Gastroesophageal sphincter (tissue), 4 donors: ENCODE results near the gene ZBTB3. TPM values are rescaled to one million over a fixed set of nuclear protein-coding genes. Genes with fewer than 3 reads are reported as not detected.
"Not testable (repeated sequence)": the region's sequence is repeated elsewhere in the genome, so short reads cannot be mapped to it uniquely, and the experiment has no call there.

Experiments
- ATAC-seq: fragments of 150-250 bp; one replicate; pipeline ENCODE4 v1.9.1; 2016; ENCODE audit warnings: mild to moderate bottlenecking, moderate library complexity
- H3K27ac ChIP-seq, 4 donors: fragments of 200-600 bp; sonication (generic) in 3 of 4; 1 replicate in 3 of 4; 2 replicates in 1 of 4; pipeline ENCODE4 v1.5.1; 2016 to 2019
- H3K27me3 ChIP-seq: fragments of 200-600 bp; sonication (generic); one replicate; pipeline ENCODE4 v1.5.1; 2019
- H3K36me3 ChIP-seq, 2 donors: fragments of 200-600 bp; sonication (generic); one replicate each; pipeline ENCODE4 v1.5.1; 2019; ENCODE audit warnings: control low read depth in 1 of 2
- H3K4me1 ChIP-seq, 3 donors: fragments of 200-600 bp; sonication (generic); 1 replicate in 2 of 3; 2 replicates in 1 of 3; pipeline ENCODE4 v1.5.1; 2016 to 2019; ENCODE audit warnings: control low read depth in 2 of 3
- H3K4me3 ChIP-seq, 2 donors: fragments of 200-600 bp; sonication (generic); one replicate each; pipeline ENCODE4 v1.5.1; 2019; ENCODE audit warnings: mild to moderate bottlenecking in 1 of 2, moderate library complexity in 1 of 2
- H3K9me3 ChIP-seq, 3 donors: fragments of 200-600 bp; sonication (generic); one replicate each; pipeline ENCODE4 v1.5.1; 2017 to 2019; ENCODE audit warnings: control low read depth in 2 of 3
- EP300 ChIP-seq: sonication (generic); formaldehyde crosslinking; IDR thresholded peaks from one replicate; pipeline ENCODE4 v1.6.1; 2017; ENCODE audit warnings: antibody characterized with exemption, mild to moderate bottlenecking
- POLR2A ChIP-seq, 2 donors: fragments of 450-650 bp; IDR thresholded peaks; one replicate each; pipeline ENCODE4 v1.6.1; 2017; ENCODE audit warnings: antibody characterized with exemption in 2 of 2, mild to moderate bottlenecking in 2 of 2, moderate library complexity in 1 of 2
- POLR2AphosphoS5 ChIP-seq: sonication (generic); formaldehyde crosslinking; IDR thresholded peaks from one replicate; pipeline ENCODE4 v1.6.1; 2017; ENCODE audit warnings: antibody characterized with exemption
- WGBS, 2 donors: methylation state at CpG; one replicate each; pipeline ENCODE4 v1.1.5; 2018; ENCODE audit warnings: low coverage in 1 of 2; 5-methylcytosine and 5-hydroxymethylcytosine counted together
- total RNA-seq, 4 donors: library from RNA; depleted of rRNA; stranded (reverse); fragments of >200 nt; gene quantifications; one replicate each; pipeline ENCODE4 v1.1.0, GENCODE V29; 2016
- TF ChIP-seq, protein P1 (sequence below), 4 experiments: fragments of 200-600 bp in 2 of 4; fragments of 450-650 bp in 2 of 4; sonication (generic) in 1 of 4; IDR thresholded peaks; one replicate each; pipeline ENCODE4 v1.5.1; 2017 to 2019; ENCODE audit warnings: antibody characterized with exemption in 4 of 4, mild to moderate bottlenecking in 2 of 4, moderate library complexity in 2 of 4

The ZBTB3 gene
- total RNA-seq, 4 donors from 2014 or later = 8.8 to 15.8 (median 12.3) TPM

DNA sequence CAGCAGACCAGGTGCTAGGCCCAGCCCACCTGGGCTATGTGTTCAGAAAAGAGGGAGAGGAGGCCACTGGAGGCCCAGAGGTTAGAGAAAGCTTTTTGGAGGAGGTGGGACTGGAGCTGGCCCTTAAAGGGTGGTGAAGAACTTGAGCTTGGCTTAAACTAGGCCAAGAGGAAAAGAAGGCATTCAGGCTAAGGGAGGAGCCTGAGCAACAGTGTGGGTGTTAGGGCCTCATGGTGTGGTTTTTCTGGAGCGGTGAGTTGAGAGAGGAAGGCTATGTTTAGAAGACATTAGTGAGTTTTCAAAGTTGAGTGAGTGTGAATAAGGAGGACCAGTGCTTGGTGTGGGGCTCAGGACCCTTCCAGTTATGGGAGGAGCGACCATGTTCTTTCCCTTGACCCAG, 23.4 kb upstream of the ZBTB3 start:
- no peaks in the 10 kb centered on the region for H3K27me3 ChIP-seq
- no peak for ATAC-seq
- H3K36me3 ChIP-seq = peaks cover 0 to 74% of the 10 kb centered on the region in 2 donors
- no peak overlapping the region for H3K4me3 ChIP-seq
- 83 to 88% methylated on average over 2 of the region's 2 CpGs for WGBS, 2 donors
- H3K4me1 ChIP-seq = peaks cover 0 to 13% (median 0%) of the 10 kb centered on the region in 3 donors
- H3K9me3 ChIP-seq = no peaks in the 10 kb centered on the region
- TF ChIP-seq EP300 = no peak
- no peak for TF ChIP-seq POLR2AphosphoS5
- H3K27ac ChIP-seq = no peak overlapping the region

DNA sequence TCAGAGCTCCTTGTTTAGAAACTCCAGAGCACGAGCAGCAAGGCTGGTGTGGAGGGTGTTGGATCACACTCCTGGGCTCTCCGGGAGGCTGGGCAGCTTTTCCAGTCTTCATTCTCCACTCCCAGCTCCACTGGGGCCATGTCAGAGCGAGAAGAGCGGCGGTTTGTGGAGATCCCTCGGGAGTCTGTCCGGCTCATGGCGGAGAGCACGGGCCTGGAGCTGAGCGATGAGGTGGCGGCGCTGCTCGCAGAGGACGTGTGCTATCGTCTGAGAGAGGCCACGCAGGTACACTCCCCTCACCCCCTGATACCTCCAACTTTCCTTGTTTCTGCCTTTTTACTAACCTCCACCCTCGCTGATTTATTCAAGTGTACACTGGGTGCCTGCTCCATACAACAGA, 21.7 kb upstream of the ZBTB3 start:
- WGBS, 2 donors = 87 to 90% methylated on average over 3 to 5 of the region's 17 CpGs
- Histone ChIP-seq H3K4me3 (no peak overlapping the region), H3K4me1 (peaks cover 0 to 23% (median 7%) of the 10 kb centered on the region in 3 donors), H3K36me3 (peaks cover 0 to 60% of the 10 kb centered on the region in 2 donors), H3K9me3 (no peaks in the 10 kb centered on the region), H3K27ac (no peak overlapping the region), H3K27me3 (no peaks in the 10 kb centered on the region)
- TF ChIP-seq, protein P1, sequence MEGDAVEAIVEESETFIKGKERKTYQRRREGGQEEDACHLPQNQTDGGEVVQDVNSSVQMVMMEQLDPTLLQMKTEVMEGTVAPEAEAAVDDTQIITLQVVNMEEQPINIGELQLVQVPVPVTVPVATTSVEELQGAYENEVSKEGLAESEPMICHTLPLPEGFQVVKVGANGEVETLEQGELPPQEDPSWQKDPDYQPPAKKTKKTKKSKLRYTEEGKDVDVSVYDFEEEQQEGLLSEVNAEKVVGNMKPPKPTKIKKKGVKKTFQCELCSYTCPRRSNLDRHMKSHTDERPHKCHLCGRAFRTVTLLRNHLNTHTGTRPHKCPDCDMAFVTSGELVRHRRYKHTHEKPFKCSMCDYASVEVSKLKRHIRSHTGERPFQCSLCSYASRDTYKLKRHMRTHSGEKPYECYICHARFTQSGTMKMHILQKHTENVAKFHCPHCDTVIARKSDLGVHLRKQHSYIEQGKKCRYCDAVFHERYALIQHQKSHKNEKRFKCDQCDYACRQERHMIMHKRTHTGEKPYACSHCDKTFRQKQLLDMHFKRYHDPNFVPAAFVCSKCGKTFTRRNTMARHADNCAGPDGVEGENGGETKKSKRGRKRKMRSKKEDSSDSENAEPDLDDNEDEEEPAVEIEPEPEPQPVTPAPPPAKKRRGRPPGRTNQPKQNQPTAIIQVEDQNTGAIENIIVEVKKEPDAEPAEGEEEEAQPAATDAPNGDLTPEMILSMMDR (IDR thresholded peaks at IDR 0.05) = no peak
- ATAC-seq = no peak

DNA sequence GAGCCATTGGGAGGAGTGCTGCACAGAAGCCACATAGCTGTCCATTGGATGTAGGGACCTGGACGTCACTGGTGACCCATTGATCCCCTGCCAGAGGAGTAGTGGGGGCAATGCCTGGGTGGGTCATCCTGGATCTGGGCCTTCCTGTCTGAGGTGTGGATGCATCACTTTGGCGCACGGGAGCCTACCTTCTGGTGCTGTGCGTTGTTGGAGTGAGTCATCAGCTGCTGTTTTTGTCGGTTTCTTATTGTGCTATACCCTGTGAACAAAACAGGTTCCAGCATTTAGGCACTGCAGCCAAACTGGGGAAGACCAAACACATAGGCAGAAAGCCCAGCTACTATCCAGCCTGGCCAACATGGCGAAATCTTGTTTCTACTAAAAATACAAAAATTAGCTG, 20.4 kb upstream of the ZBTB3 start:
- Histone ChIP-seq H3K36me3 (peaks cover 0 to 47% of the 10 kb centered on the region in 2 donors), H3K4me3 (no peak overlapping the region), H3K4me1 (peaks cover 0 to 35% (median 18%) of the 10 kb centered on the region in 3 donors), H3K27me3 (no peaks in the 10 kb centered on the region), H3K9me3 (no peaks in the 10 kb centered on the region), H3K27ac (no peak overlapping the region)
- TF ChIP-seq POLR2AphosphoS5 = no peak
- TF ChIP-seq EP300 = no peak
- TF ChIP-seq, protein P1 (IDR thresholded peaks at IDR 0.05) = no peak
- no peak for TF ChIP-seq POLR2A (IDR thresholded peaks at IDR 0.05)
- WGBS, 2 donors = 80% methylated on average over 1 of the region's 6 CpGs; no CpG with 5 or more reads in 1 of the 2 donors
- no peak for ATAC-seq

DNA sequence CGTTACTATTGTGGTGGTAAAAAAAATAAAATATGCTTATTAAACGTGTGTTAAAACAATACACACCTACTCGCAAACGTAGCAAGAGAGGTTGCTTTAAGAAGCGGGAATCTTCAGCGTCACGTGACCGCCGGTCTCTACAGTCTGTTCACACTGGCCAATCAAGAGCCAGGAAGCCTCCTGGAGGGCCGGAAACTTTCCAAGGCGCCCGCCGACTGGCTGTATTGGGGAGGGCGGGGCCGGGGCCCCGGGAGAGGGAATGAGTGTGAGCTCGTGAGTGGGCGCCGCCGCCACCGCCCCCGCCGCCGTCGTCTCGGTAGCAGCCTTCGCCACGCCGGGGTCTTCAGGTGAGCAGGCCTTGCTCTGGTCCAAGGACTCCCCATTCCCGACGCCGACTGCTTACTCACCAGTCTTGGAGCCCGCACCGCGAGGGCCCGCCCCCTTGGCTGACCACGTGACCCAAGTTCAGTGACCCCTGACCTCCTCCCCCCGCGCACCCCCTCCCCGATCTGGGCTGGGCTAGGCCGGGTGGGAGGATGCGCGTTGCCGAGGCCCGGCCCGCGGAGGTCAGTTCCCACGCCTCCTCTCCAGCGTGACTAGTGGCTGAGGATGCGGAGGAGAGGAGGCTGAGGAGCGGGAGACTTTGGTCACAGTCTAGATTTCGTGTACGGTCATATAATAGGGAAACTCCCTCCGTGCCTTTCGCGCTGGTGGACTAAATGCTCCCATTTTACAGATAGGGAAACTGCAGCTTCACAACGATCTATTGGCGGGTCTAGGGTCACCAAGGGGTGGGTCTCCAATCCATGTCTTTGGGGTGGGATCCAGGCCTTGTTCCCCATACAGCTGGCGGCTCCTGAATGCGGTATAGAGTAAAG, 17.4 kb upstream of the ZBTB3 start, which contains the start of gene TAF6L:
Gene TAF6L, plus strand, starts transcription at position 253 of the 878 bp plus-strand sequence. CDS start 4,388 bp downstream, outside the sequence.
- Histone ChIP-seq H3K4me3 (peak within 1 kb of the TSS; percentile 37 to 75), H3K27me3 (no peaks in the 10 kb centered on the region), H3K9me3 (no peaks in the 10 kb centered on the region), H3K27ac (peak within 1 kb of the TSS; percentile 82 to 98 (median 98)), H3K36me3 (peaks cover 0 to 41% of the 10 kb centered on the region in 2 donors), H3K4me1 (peaks cover 0 to 39% (median 18%) of the 10 kb centered on the region in 3 donors)
- no peak for TF ChIP-seq EP300
- TF ChIP-seq POLR2AphosphoS5 = peak; percentile 60
- TF ChIP-seq POLR2A (IDR thresholded peaks at IDR 0.05) = peak; percentile 9 to 30
- 1 to 4% methylated on average over 22 to 23 of the region's 60 CpGs for whole genome bisulfite sequencing, 2 donors
- peak; percentile 99 for ATAC-seq

DNA sequence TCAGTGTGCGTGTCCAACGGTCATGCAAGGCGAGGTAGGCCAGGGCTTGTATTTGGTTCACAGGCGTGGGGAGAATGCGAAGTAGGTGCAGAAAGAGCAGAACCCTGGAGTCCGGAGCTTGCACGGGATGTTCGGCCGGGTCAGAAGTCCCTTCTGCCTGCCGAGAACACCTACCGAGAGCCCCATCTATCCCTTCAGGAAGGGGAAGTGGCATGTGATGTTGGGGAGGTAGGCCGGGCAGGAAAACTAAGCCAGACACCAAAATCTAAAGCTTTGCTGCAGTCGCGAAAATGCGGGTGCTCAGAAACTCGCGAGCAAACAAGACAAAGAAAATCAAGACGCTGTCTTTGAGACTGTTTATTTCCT, 16.8 kb upstream of the ZBTB3 start:
- TF ChIP-seq, protein P1 (IDR thresholded peaks at IDR 0.05) = no peak
- TF ChIP-seq POLR2AphosphoS5 (no peak), POLR2A (IDR thresholded peaks at IDR 0.05) (no peak), EP300 (no peak)
- 0% methylated on average over 8 of the region's 18 CpGs; no CpG with 5 or more reads in 1 of the 2 donors for WGBS, 2 donors
- ATAC-seq = peak; percentile 13

DNA sequence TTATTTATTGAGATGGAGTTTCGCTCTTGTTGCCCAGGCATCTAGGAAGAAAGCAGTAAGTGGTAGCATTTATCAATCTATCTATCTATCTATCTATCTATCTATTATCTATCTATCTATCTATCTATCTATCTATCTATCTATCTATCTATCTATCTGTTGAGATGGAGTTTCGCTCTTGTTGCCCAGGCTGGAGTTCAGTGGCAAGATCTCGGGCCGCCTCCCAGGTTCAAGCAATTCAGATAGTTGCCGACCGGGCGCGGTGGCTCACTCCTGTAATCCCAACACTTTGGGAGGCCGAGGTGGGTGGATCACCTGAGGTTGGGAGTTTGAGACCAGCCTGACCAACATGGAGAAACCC, 6.9 kb upstream of the ZBTB3 start:
- H3K27me3 ChIP-seq, ATAC-seq, H3K9me3 ChIP-seq: not testable (repeated sequence)
- Histone ChIP-seq H3K36me3 (peaks cover 0 to 30% of the 10 kb centered on the region in 2 donors), H3K27ac (peak overlapping the region; percentile 41 to 91 (median 87)), H3K4me1 (peaks cover 4 to 31% (median 11%) of the 10 kb centered on the region in 3 donors), H3K4me3 (peak overlapping the region; percentile 73 to 96)
- 78 to 100% methylated on average over 1 of the region's 9 CpGs for WGBS, 2 donors

More for the DNA sequence above, 16.8 kb upstream of the ZBTB3 start:
- no peaks in the 10 kb centered on the region for H3K9me3 ChIP-seq
- peaks cover 0 to 41% of the 10 kb centered on the region in 2 donors for H3K36me3 ChIP-seq
- peak overlapping the region; percentile 37 to 75 for H3K4me3 ChIP-seq
- no peaks in the 10 kb centered on the region for H3K27me3 ChIP-seq
- H3K27ac ChIP-seq = peak overlapping the region; percentile 82 to 98 (median 98)
- peaks cover 0 to 39% (median 18%) of the 10 kb centered on the region in 3 donors for H3K4me1 ChIP-seq
